ENCODE data around the gene SCUBE1. TPM values are rescaled to one million over a fixed set of nuclear protein-coding genes. Genes with fewer than 3 reads are reported as not detected.

SCUBE1 gene
- total RNA-seq, 1 donor from 2014 or later: 25.9 TPM

GRCh38 chr22:43269646-43270045 lies 73.5 kb downstream of the SCUBE1 start:
- H3K27me3 Mint-ChIP-seq (ENCODE audit: insufficient read depth, low read depth): peaks cover 21% of the 10 kb centered on the region
- Histone ChIP-seq H3K27ac (no peak overlapping the region), H3F3A (ENCODE audit: low read depth) (peaks cover 12% of the 10 kb centered on the region), H4K20me1 (ENCODE audit: low read depth) (peaks cover 41% of the 10 kb centered on the region), H3K9me3 (ENCODE audit: low read depth) (no peaks in the 10 kb centered on the region), H3K79me2 (ENCODE audit: low read depth) (no peaks in the 10 kb centered on the region), H3K9ac (no peak overlapping the region), H3K4me2 (no peak overlapping the region), H3K36me3 (no peaks in the 10 kb centered on the region), H2AFZ (replicated peaks) (no peak overlapping the region), H3K27me3 (no peaks in the 10 kb centered on the region), H3K4me3 (no peak overlapping the region), H3K4me1 (peaks cover 5% of the 10 kb centered on the region)
- DNase-seq (ENCODE audit: low spot score): no peak
- TF ChIP-seq EZH2phosphoT487 (IDR thresholded peaks at IDR 0.05) (no peak), EZH2 (IDR thresholded peaks at IDR 0.05) (no peak)
- TF ChIP-seq, protein P1, sequence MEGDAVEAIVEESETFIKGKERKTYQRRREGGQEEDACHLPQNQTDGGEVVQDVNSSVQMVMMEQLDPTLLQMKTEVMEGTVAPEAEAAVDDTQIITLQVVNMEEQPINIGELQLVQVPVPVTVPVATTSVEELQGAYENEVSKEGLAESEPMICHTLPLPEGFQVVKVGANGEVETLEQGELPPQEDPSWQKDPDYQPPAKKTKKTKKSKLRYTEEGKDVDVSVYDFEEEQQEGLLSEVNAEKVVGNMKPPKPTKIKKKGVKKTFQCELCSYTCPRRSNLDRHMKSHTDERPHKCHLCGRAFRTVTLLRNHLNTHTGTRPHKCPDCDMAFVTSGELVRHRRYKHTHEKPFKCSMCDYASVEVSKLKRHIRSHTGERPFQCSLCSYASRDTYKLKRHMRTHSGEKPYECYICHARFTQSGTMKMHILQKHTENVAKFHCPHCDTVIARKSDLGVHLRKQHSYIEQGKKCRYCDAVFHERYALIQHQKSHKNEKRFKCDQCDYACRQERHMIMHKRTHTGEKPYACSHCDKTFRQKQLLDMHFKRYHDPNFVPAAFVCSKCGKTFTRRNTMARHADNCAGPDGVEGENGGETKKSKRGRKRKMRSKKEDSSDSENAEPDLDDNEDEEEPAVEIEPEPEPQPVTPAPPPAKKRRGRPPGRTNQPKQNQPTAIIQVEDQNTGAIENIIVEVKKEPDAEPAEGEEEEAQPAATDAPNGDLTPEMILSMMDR (IDR thresholded peaks at IDR 0.05): no peak
- H3K4me1 Mint-ChIP-seq: peaks cover 73% of the 10 kb centered on the region
- no peaks in the 10 kb centered on the region for H3K36me3 Mint-ChIP-seq
- peak overlapping the region; percentile 99 for H3K27ac Mint-ChIP-seq
- H3K4me3 Mint-ChIP-seq: peak overlapping the region; percentile 65
- no peaks in the 10 kb centered on the region for H3K9me3 Mint-ChIP-seq

GRCh38 chr22:43269246-43269645 lies 73.9 kb downstream of the SCUBE1 start:
- H3K4me1 ChIP-seq: peaks cover 5% of the 10 kb centered on the region
- Mint-ChIP-seq H3K27me3 (ENCODE audit: insufficient read depth, low read depth) (peaks cover 21% of the 10 kb centered on the region), H3K4me3 (peak overlapping the region; percentile 65), H3K27ac (peak overlapping the region; percentile 99), H3K4me1 (peaks cover 74% of the 10 kb centered on the region), H3K36me3 (no peaks in the 10 kb centered on the region), H3K9me3 (no peaks in the 10 kb centered on the region)
- no peak overlapping the region for H3K4me3 ChIP-seq
- H3K36me3 ChIP-seq: no peaks in the 10 kb centered on the region
- no peak overlapping the region for H3K4me2 ChIP-seq
- no peaks in the 10 kb centered on the region for H3K79me2 ChIP-seq (ENCODE audit: low read depth)
- DNase-seq (ENCODE audit: low spot score): peak; percentile 48
- no peaks in the 10 kb centered on the region for H3K27me3 ChIP-seq
- H3F3A ChIP-seq (ENCODE audit: low read depth): peaks cover 8% of the 10 kb centered on the region
- TF ChIP-seq EZH2 (IDR thresholded peaks at IDR 0.05) (no peak), EZH2phosphoT487 (IDR thresholded peaks at IDR 0.05) (no peak)
- TF ChIP-seq, protein P1 (IDR thresholded peaks at IDR 0.05): no peak
- H2AFZ ChIP-seq (replicated peaks): no peak overlapping the region
- H3K9me3 ChIP-seq (ENCODE audit: low read depth): no peaks in the 10 kb centered on the region
- H3K9ac ChIP-seq: no peak overlapping the region
- peaks cover 41% of the 10 kb centered on the region for H4K20me1 ChIP-seq (ENCODE audit: low read depth)
- no peak overlapping the region for H3K27ac ChIP-seq

- Histone ChIP-seq H2AFZ (replicated peaks) (no peak overlapping the region), H3K9ac (no peak overlapping the region), H3K27ac (no peak overlapping the region), H3K36me3 (no peaks in the 10 kb centered on the region), H3F3A (ENCODE audit: low read depth) (peaks cover 8% of the 10 kb centered on the region), H3K9me3 (ENCODE audit: low read depth) (no peaks in the 10 kb centered on the region), H3K27me3 (no peaks in the 10 kb centered on the region), H3K79me2 (ENCODE audit: low read depth) (no peaks in the 10 kb centered on the region), H3K4me3 (no peak overlapping the region), H3K4me2 (no peak overlapping the region), H3K4me1 (peaks cover 5% of the 10 kb centered on the region), H4K20me1 (ENCODE audit: low read depth) (peaks cover 44% of the 10 kb centered on the region)
- TF ChIP-seq EZH2phosphoT487 (IDR thresholded peaks at IDR 0.05) (no peak), EZH2 (IDR thresholded peaks at IDR 0.05) (no peak)
- TF ChIP-seq, protein P1 (IDR thresholded peaks at IDR 0.05): no peak
- peaks cover 79% of the 10 kb centered on the region for H3K4me1 Mint-ChIP-seq
- peaks cover 1% of the 10 kb centered on the region for H3K36me3 Mint-ChIP-seq
- no peak for DNase-seq (ENCODE audit: low spot score)
- H3K9me3 Mint-ChIP-seq: no peaks in the 10 kb centered on the region
- H3K27ac Mint-ChIP-seq: peak overlapping the region; percentile 99
- H3K27me3 Mint-ChIP-seq (ENCODE audit: insufficient read depth, low read depth): peaks cover 22% of the 10 kb centered on the region
- peak overlapping the region; percentile 39 for H3K4me3 Mint-ChIP-seq
These were observed 75.1 kb downstream of the SCUBE1 start for GRCh38 chr22:43267981-43268660.
